ENCODE data around the gene SPOCK1.

- TF ChIP-seq CHD1 (IDR thresholded peaks at IDR 0.05; ENCODE audit: low read length) (no peak), NR2C2 (CRISPR knock-in tag; IDR thresholded peaks at IDR 0.05) (no peak), NR2C2 (tag; IDR thresholded peaks at IDR 0.05) (no peak), TEAD1 (CRISPR knock-in tag; IDR thresholded peaks at IDR 0.05) (no peak), CREB3 (tag; conservative IDR thresholded peaks at IDR 0.05; ENCODE audit: low read depth) (no peak), SRF (CRISPR knock-in tag; IDR thresholded peaks at IDR 0.05) (no peak)
Measured at GRCh38 chr5:137462265-137462590, 36.9 kb downstream of the SPOCK1 start.
